BJ (cell line): Measurements from ENCODE around the gene RASSF8. TPM values are rescaled to one million over a fixed set of nuclear protein-coding genes. Genes with fewer than 3 reads are reported as not detected.

Source experiments
- CTCF ChIA-PET: fragments of 350-600 bp; formaldehyde crosslinking; extraction: SDS; loops from one replicate; lab custom pipeline; 2021; ENCODE audit warnings: antibody characterized with exemption, inconsistent platforms; lab: Yijun Ruan, JAX
- POLR2A ChIA-PET: fragments of 300-600 bp; sonication (Branson Sonifier 250); formaldehyde crosslinking; extraction: SDS; loops from one replicate; lab custom pipeline; 2021; ENCODE audit warnings: antibody characterized with exemption; lab: Charles Lee
- DNase-seq: peaks from one replicate; pipeline ENCODE4 v3.0.0-alpha.2; 2011; ENCODE audit warnings: low read depth
- H3K27me3 ChIP-seq: 2 replicates; pipeline ENCODE4 v1.6.0; 2011; ENCODE audit warnings: low read length; ENCODE audit not compliant: control insufficient read depth, insufficient read depth
- H3K36me3 ChIP-seq: 2 replicates; pipeline ENCODE4 v1.5.1; 2011; ENCODE audit warnings: low read length; ENCODE audit not compliant: control insufficient read depth, insufficient read depth
- H3K4me3 ChIP-seq: 2 replicates; pipeline ENCODE4 v1.5.1; 2011; ENCODE audit warnings: low read depth, mild to moderate bottlenecking, control low read depth, low read length
- CTCF ChIP-seq: IDR thresholded peaks from 2 replicates; pipeline ENCODE4 v1.5.1; 2011; ENCODE audit warnings: low read depth, mild to moderate bottlenecking, control low read depth, inconsistent platforms, low read length, moderate library complexity; ENCODE audit not compliant: insufficient read depth
- polyA plus RNA-seq: library from polyadenylated mRNA; depleted of rRNA; stranded (reverse); fragments of >200 nt; gene quantifications from 2 replicates; pipeline ENCODE4 v1.2.3, GENCODE V29; 2011

The RASSF8 gene
- polyA plus RNA-seq, 1 experiment, result 35.8 TPM

- Histone ChIP-seq H3K36me3 (no peaks in the 10 kb centered on the region), H3K4me3 (no peak overlapping the region), H3K27me3 (no peaks in the 10 kb centered on the region)
- TF ChIP-seq CTCF, result no peak
- DNase-seq, result no peak
- ChIA-PET POLR2A (no interaction called here), CTCF (interaction anchor here (3.8 kb wide), 1 partner anchor 497 kb away, joined by 20 read pairs; no protein-coding TSS in a partner anchor)
Observed at GRCh38 chr12:26116829-26117715, 158.6 kb downstream of the RASSF8 start.

DNA sequence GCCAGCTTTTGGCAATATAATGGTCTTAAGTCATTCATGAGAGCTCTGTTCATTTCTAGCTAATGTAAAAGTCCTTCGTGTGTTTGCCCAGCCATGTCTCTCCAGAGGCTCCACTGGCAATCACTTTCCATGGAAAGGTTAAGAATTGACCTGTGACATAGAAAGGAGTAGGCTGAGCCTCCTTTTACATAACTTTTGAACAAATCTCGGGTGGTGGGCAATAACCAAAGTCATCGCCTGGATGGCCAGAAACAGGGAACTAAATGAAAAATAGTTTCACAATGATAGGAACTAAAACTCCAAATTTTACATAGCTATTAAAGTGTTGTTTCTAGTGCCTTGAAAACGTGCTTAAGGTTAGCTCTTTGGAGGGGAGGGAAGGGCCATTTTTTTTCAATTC lies 159.8 kb downstream of the RASSF8 start:
- no peak for DNase-seq
- ChIA-PET POLR2A (no interaction called here), CTCF (interaction anchor here (0.8 to 3.8 kb wide), 13 partner anchors 15 to 534 kb away, joined by 3 to 20 read pairs (median 4); partner anchors contain the start of gene SSPN)
- Histone ChIP-seq H3K36me3 (no peaks in the 10 kb centered on the region), H3K4me3 (no peak overlapping the region), H3K27me3 (no peaks in the 10 kb centered on the region)
- TF ChIP-seq CTCF, result no peak

GRCh38 chr12:26119391-26119989 lies 161.0 kb downstream of the RASSF8 start:
- CTCF ChIA-PET, result interaction anchor here (0.6 to 5.9 kb wide), 26 partner anchors 8 to 582 kb away, joined by 3 to 20 read pairs (median 4); partner anchors contain the start of gene SSPN
- POLR2A ChIA-PET, result interaction anchor here (0.5 kb wide), 1 partner anchor 94 kb away, joined by 5 read pairs; no protein-coding TSS in a partner anchor
- TF ChIP-seq CTCF, result peak; percentile 66
- Histone ChIP-seq H3K36me3 (no peaks in the 10 kb centered on the region), H3K4me3 (no peak overlapping the region), H3K27me3 (no peaks in the 10 kb centered on the region)
- DNase-seq, result no peak

DNA sequence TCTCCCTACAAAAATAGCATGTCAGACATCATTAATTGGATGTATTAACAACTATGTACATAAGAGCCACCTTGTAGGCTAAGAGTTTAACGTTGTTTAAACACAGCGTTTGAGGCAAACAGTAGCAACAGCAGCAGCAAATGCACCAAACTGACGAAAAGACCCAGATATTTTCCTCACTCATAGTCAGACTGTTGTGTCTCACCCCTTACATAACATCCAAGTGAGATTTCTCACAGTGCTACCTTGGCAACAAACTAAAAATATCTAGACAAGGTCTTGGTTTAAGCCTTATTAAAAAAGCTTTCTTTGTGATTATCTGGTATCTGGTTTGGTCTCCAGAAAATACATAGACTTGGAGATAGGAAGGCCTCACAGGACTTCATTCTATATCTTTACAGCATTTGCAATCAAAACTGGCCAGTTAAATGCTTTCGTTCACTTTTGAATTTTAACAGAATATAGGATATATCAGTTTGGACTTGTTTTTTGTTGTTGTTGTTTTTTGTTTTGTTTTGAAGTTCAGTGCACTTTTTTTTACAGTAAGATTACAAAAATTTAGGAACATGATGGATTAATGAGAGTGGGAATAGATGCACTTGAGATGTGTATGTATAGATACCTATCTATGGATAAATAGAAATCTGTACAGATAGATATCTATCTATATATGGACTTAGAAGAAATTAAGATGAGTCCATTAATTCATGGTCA lies 162.2 kb downstream of the RASSF8 start:
- Histone ChIP-seq H3K36me3 (no peaks in the 10 kb centered on the region), H3K27me3 (no peaks in the 10 kb centered on the region), H3K4me3 (no peak overlapping the region)
- ChIA-PET CTCF (interaction anchor here (0.6 to 5.9 kb wide), 9 partner anchors 18 to 532 kb away, joined by 3 to 20 read pairs (median 14); no protein-coding TSS in a partner anchor), POLR2A (no interaction called here)
- DNase-seq, result no peak
- no peak for TF ChIP-seq CTCF
